Dermis microvascular lymphatic vessel endothelial cell (primary cell): ENCODE data around the gene KLK10. TPM values are rescaled to one million over a fixed set of nuclear protein-coding genes. Genes with fewer than 3 reads are reported as not detected.
"Not testable (repeated sequence)": the region's sequence is repeated elsewhere in the genome, so short reads cannot be mapped to it uniquely, and the experiment has no call there.

Experiments
- DNase-seq, 2 donors: peaks; one replicate each; pipeline versions ENCODE4 v3.0.0 to v3.0.0-alpha.2; 2010; ENCODE audit warnings: low read depth in 2 of 2
- total RNA-seq: library from RNA; depleted of rRNA; stranded (reverse); fragments of >200 nt; gene quantifications from 2 replicates; pipeline ENCODE4 v1.2.1, GENCODE V29; 2014

KLK10 gene
- total RNA-seq, 1 donor from 2014 or later, result 0.13 TPM

DNA sequence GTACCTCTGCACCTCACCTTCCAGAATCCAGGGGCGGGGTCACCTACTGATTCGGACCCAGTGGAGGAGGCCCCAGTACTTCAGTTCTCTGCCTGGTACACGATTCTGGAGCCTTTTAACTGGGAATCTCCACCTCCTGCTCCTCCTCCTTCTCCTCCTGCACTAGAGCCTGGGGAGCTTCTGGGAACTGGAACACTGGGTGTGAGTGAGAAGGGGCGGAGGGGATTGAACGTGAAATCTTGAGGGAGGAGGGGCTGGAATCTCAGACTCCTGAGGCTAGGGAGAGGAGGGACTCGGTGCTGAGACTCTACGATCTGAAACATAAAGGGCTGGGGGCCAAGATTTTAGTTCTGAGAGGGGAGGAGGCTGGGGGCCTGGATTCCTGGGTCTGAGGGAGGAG, 18.0 kb downstream of the KLK10 start, which contains the start of gene KLK8:
Gene KLK8, minus strand, starts transcription at position 90 of the 400 bp plus-strand sequence. CDS start 437 bp downstream, outside the sequence.
- no peak for DNase-seq

DNA sequence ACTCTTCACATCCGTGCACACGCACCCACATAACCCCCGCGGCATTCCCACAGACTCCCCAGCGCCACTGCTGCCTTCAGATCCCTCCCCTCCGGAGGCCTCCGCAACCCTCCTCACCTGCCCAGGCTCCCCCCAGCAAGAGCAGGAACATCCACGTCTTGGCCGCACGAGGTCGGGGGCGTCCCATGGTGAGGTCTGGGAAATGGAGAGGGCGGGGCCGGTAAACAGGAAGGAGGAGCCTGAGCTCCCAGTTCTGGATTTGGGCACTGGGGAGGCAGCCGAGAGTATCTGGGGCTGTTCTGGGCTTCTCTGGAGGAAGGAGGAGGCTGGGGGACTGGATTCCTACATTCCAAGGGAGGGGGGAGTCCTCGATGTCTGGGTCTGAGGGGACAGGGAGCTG, 18.5 kb downstream of the KLK10 start:
- DNase-seq, result no peak

GRCh38 chr19:51000426-51000825, 19.1 kb downstream of the KLK10 start:
- DNase-seq, result no peak

DNA sequence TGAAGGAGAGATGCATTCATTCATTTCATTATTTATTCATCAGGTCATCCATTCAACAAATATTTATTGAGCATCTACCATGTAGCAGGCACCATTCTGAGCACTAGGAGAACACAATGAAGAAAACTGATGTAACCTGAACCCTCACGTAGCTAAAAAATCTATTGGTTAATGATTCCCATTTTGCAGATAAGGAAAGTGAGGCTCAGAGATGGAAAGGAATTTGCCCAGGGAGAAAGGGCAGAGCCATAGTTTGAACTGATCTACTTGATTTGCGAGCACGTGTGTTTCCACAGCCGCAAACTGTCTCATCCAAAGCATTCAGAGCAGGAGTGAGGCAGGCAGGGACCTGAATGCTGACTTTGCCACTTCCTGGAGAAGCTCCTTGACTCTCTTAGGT, 20.8 kb downstream of the KLK10 start:
- DNase-seq, result no peak

DNA sequence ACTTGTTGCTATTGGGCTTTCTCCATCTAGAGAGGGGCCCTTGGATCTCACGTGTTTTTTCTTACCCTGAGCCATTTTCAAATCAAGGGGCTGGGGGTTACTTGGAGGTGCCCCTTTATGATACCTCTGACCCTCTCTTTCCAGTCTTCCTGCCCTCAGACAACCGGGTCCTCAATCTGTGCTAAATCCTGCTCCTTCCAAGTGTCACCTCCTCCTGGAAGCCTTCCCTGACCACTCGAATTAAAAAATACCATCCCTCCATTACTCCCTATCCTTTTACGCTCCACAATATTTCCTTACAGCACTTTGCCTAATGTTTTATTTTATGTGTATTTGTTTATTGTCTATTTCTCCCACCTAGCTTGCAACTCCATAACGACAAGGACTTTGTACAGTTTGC, 21.4 kb downstream of the KLK10 start:
- DNase-seq, result no peak

GRCh38 chr19:50994129-50994528, 25.4 kb downstream of the KLK10 start:
- DNase-seq, result no peak

GRCh38 chr19:50992666-50993035, 26.9 kb downstream of the KLK10 start:
- no peak for DNase-seq

- DNase-seq, result not testable (repeated sequence)
Measured at GRCh38 chr19:50984416-50984815, 35.1 kb downstream of the KLK10 start.

DNA sequence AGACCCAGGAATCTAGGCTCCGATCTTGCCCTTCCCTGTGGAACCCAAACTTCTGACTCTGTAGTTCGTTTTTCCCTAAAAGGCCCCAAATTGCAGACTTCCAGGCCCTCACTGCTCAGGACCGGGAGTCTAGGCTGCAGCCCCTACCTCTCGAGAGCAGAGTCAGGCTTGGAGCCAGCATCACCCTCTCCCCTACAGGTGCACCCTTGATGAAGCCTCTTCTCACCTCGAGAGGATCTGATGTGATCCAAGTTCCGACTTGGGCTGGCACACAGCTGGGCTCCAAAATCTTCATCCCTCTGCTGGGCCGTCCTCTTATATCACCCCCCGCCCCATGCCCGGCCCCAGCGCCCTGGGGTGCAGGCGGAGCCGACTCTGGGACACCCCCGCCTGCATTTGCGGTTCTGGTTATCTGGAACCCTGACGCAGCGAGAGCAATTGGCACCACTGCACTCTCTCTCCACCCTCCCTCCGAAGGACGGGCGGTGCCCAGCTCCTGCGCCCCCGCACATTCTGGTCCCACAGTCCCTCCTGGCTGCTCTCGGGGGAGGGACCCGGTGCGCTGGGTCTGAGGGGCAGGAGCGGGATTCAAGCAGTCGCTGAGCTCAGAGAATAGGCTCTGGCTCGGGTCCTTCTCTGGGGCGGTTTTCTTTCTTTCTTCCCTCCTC, 35.8 kb downstream of the KLK10 start, which contains the start of gene KLK7:
Gene KLK7, minus strand, starts transcription at position 293 of the 668 bp plus-strand sequence. CDS start 1,518 bp downstream, outside the sequence.
- DNase-seq, result no peak

DNA sequence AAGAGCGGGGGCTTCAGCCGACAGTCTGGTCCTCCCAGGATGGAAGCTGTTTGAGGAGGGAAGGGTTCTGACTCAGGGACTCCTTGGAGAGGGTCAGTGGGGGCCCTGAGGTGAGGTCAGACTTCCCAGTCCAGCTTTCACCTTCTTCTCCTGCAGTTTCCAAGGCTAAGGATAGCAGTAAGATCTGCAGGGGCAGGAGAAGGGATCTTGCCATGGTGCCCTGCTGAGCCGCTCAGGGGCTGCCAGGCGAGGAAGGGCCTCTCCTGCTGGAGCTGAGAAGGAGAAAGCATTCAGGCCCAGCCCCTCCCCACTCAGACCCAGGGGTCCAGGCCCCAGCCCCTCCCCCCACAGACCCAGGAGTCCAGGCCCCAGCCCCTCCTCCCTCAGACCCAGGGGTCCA, 37.3 kb downstream of the KLK10 start:
- DNase-seq, result no peak

GRCh38 chr19:50981587-50982146, 37.8 kb downstream of the KLK10 start:
- DNase-seq, result no peak

DNA sequence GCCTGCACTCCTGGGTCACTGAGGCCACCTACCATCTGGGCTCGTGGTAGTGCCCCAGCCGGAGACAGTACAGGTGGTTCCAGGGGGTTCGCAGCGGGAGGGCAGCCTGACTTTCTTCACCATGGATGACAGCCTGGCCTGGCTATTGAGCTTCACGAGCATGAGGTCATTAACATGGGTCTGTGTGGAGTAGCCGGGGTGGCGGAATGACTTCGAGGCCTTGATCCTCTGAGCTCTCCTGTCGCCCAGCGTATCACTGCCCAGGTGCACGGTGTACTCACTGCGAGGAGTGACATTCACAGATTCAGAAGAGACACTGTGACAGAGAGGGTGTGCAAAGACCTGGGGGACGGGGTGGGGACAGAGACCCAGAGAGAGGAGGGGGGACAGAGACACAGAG, 39.3 kb downstream of the KLK10 start:
- no peak for DNase-seq

GRCh38 chr19:50979758-50980157, 39.8 kb downstream of the KLK10 start:
- DNase-seq, result no peak

GRCh38 chr19:50978772-50979390, 40.6 kb downstream of the KLK10 start:
- no peak for DNase-seq

- DNase-seq, result no peak
Measured at GRCh38 chr19:50977626-50978025, 41.9 kb downstream of the KLK10 start.

GRCh38 chr19:50975766-50976165, 43.7 kb downstream of the KLK10 start:
- DNase-seq, result no peak

GRCh38 chr19:50974702-50975556, 44.6 kb downstream of the KLK10 start:
- no peak for DNase-seq

GRCh38 chr19:50972795-50973376, 46.6 kb downstream of the KLK10 start:
- no peak for DNase-seq

- DNase-seq, result not testable (repeated sequence)
Measured at GRCh38 chr19:50969810-50970209, 49.7 kb downstream of the KLK10 start.

GRCh38 chr19:50969413-50969760, 50.1 kb downstream of the KLK10 start, which contains the start of gene KLK6:
KLK6 (minus strand) TSS chr19:50969591; CDS start chr19:50968104, 1,487 bp downstream.
- DNase-seq, result no peak

DNA sequence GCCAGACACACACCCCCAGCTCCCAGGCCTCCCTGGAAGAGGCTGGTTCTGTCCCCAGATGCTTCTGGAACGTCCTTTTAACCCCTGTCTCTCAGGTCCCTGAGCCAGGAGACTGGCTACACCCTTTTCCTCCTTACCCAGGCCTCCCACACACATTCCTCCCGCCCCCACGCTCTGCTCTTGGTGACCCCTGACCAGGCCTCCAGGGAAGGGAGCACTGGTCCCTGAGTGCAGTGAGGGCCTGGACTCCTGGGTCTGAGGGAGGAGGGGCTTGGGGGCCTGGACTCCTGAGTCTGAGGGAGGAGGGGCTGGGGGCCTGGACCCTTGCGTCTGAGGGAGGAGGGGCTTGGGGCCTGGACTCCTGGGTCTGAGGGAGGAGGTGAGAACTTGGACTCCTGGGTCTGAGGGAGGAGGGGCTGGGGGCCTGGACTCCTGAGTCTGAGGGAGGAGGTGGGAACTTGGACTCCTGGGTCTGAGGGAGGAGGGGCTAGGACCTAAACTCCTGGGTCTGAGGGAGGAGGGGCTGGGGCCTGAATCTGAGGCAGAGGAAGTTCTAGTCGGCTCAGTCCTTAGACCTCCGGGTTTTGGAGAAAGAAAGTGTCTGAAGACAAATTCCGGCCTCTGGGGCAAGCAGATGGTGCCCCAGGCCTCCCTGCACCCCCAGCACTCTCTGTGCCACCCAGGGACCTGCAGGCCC, 50.6 kb downstream of the KLK10 start:
- DNase-seq, result no peak
